A549 (cell line): Measurements from ENCODE around the gene CCL4.
"Not testable (repeated sequence)": the region's sequence is repeated elsewhere in the genome, so short reads cannot be mapped to it uniquely, and the experiment has no call there.

ENCODE experiments used
- CHD2 ChIP-seq: fragments of 150-350 bp; IDR thresholded peaks from 2 replicates; pipeline ENCODE4 v1.6.1; 2014; ENCODE audit warnings: low read length; ENCODE audit not compliant: partially characterized antibody
- JUNB ChIP-seq: fragments of >200 bp; sonication (Bioruptor Twin); formaldehyde crosslinking; IDR thresholded peaks from 2 replicates; pipeline ENCODE4 v1.6.1; 2016
- TF ChIP-seq, protein P1 (sequence below): fragments of 450-650 bp; IDR thresholded peaks from 2 replicates; pipeline ENCODE4 v1.6.1; 2014; ENCODE audit warnings: antibody characterized with exemption

DNA sequence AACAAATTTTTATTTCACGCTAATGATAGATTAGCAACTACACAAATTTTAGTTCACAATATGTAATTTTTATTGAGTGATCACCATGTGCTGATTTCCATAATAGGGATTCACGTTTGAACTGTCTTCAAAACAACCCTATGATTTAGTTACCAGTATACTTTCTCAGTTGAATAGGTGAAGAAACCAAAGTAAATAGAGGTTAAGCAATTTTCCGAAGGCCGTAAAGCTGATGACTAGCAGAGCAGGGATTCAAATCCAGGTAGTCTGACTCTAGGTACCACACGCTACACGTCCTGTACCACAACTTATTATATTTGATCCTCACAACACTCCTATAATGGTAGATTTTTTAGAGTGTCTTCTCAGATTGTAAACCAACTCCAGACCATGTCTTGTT, 10.9 kb upstream of the CCL4 start:
- not testable (repeated sequence) for TF ChIP-seq JUNB, CHD2
- TF ChIP-seq, protein P1, sequence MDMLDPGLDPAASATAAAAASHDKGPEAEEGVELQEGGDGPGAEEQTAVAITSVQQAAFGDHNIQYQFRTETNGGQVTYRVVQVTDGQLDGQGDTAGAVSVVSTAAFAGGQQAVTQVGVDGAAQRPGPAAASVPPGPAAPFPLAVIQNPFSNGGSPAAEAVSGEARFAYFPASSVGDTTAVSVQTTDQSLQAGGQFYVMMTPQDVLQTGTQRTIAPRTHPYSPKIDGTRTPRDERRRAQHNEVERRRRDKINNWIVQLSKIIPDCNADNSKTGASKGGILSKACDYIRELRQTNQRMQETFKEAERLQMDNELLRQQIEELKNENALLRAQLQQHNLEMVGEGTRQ = not testable (repeated sequence)
